NCI-H187 (cell line): ENCODE data around the gene ODAM.
"Not testable (repeated sequence)": the region's sequence is repeated elsewhere in the genome, so short reads cannot be mapped to it uniquely, and the experiment has no call there.

Experiments used
- DNase-seq, 2 experiments: peaks; one replicate each; lab custom pipeline; 2025; lab: John Stamatoyannopoulos, UW

The ODAM gene

GRCh38 chr4:70195425-70195824 is at the start of gene ODAM:
Gene ODAM (plus strand): TSS chr4:70195725. CDS start chr4:70196544, 819 bp downstream.
- DNase-seq: no peak

- DNase-seq: no peak
Measured at GRCh38 chr4:70151271-70151670, 44.3 kb upstream of the ODAM start.

- no peak for DNase-seq
Measured at GRCh38 chr4:70152088-70152487, 43.4 kb upstream of the ODAM start.

GRCh38 chr4:70153937-70154336 is 41.6 kb upstream of the ODAM start, which contains the start of gene PRR27:
Gene PRR27 (plus strand): TSS chr4:70154237. CDS start chr4:70154376, 139 bp downstream.
- DNase-seq: no peak

GRCh38 chr4:70158576-70158975 is 36.9 kb upstream of the ODAM start:
- peak in 1 of 2 experiments; percentile 6 for DNase-seq

- DNase-seq: no peak
Measured at GRCh38 chr4:70177090-70177489, 18.4 kb upstream of the ODAM start.

- DNase-seq: no peak
Measured at GRCh38 chr4:70178075-70178660, 17.4 kb upstream of the ODAM start.

- no peak for DNase-seq
Measured at GRCh38 chr4:70179811-70180210, 15.7 kb upstream of the ODAM start.

- DNase-seq: no peak
Measured at GRCh38 chr4:70181864-70182263, 13.7 kb upstream of the ODAM start.

GRCh38 chr4:70182517-70183167 is 12.9 kb upstream of the ODAM start:
- DNase-seq: no peak

GRCh38 chr4:70183168-70183939 is 12.2 kb upstream of the ODAM start:
- no peak for DNase-seq

GRCh38 chr4:70183940-70184246 is 11.6 kb upstream of the ODAM start:
- DNase-seq: no peak

GRCh38 chr4:70187216-70187615 is 8.3 kb upstream of the ODAM start:
- DNase-seq: no peak

- DNase-seq: no peak
Measured at GRCh38 chr4:70190579-70190978, 4.9 kb upstream of the ODAM start.

GRCh38 chr4:70191647-70192046 is 3.9 kb upstream of the ODAM start:
- DNase-seq: no peak

- DNase-seq: no peak
Measured at GRCh38 chr4:70192895-70193294, 2.6 kb upstream of the ODAM start.

GRCh38 chr4:70196857-70197256 is 1.3 kb downstream of the ODAM start:
- no peak for DNase-seq

GRCh38 chr4:70197842-70198241 is 2.3 kb downstream of the ODAM start:
- DNase-seq: no peak

GRCh38 chr4:70203601-70204000 is 8.1 kb downstream of the ODAM start:
- no peak for DNase-seq

- DNase-seq: not testable (repeated sequence)
Measured at GRCh38 chr4:70212752-70213151, 17.2 kb downstream of the ODAM start.

- DNase-seq: not testable (repeated sequence)
Measured at GRCh38 chr4:70216109-70216508, 20.6 kb downstream of the ODAM start.

GRCh38 chr4:70216550-70216949 is 21.0 kb downstream of the ODAM start:
- not testable (repeated sequence) for DNase-seq

- not testable (repeated sequence) for DNase-seq
Measured at GRCh38 chr4:70221389-70221788, 25.9 kb downstream of the ODAM start.
